ENCODE results near the gene BRD3OS. TPM values are rescaled to one million over a fixed set of nuclear protein-coding genes. Genes with fewer than 3 reads are reported as not detected.

BRD3OS gene
- total RNA-seq, 1 donor from 2014 or later = 20.2 TPM

DNA sequence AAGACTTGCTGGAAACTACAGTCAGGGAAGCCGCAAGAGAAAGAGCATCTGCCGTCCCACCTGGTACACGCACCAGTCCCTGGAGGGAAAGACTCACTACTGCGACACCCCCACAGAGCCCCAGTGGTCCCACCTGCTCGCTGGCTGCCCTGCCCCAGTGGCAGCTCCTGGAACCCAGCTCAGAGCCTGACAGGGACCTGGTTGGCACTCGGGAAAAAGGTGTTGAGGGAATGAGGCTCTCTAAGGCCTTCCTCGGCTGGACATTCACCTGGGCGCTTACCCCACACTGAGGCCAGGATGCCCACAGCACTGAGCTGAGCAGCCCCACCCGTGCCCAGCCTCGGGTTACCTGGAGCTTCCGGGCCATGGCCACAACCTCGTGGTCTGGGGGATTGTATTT lies 19.7 kb downstream of the BRD3OS start:
- H3K27ac Mint-ChIP-seq (ENCODE audit: unreplicated experiment) = no peak overlapping the region
- H3K36me3 ChIP-seq (ENCODE audit: insufficient read depth, low read length) = peaks cover 8% of the 10 kb centered on the region

DNA sequence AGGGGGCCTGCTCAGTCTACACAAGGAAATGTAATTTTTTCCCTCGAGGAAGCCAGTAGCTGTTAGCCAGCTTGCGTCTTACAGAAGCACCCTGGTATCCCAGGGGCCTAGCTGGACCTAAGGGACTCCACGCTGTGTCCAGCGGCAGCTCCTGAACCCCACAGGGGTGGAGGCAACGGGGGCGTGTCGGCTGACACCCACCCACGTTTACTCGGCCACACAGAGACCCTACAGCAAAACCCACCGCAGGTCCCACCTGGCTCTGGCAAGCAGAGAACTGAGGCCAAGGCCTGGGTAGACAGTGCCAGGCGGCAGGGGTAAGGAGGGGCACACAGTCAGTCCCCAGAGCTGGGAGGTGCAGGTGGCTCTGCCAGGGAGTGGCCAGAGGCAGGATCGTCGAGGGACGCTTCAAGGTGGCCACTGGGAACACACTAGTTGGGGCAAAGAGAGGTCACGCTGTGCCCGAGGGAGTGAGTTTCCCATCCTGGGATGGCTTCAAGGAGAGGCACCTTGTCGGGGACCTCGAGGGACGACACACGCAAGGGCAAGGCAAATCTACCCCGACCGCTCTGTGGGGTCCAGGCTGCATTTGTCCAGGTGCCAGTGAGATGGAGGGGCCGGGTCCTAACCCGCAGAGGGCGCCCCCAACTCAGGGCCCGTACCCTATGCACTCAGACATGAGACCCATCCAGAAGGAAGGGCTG lies 20.7 kb downstream of the BRD3OS start:
- no peaks in the 10 kb centered on the region for H3K9me3 ChIP-seq (ENCODE audit: insufficient read depth, low read depth, low read length)
- no peak overlapping the region for H3K4me3 ChIP-seq (ENCODE audit: insufficient read depth, low read depth, low read length)
- no peak overlapping the region for H3K27ac Mint-ChIP-seq (ENCODE audit: unreplicated experiment)
- H3K9me3 Mint-ChIP-seq (ENCODE audit: unreplicated experiment) = no peaks in the 10 kb centered on the region
- no peaks in the 10 kb centered on the region for H3K79me2 ChIP-seq (ENCODE audit: insufficient read depth, low read length)
- TF ChIP-seq, protein P1, sequence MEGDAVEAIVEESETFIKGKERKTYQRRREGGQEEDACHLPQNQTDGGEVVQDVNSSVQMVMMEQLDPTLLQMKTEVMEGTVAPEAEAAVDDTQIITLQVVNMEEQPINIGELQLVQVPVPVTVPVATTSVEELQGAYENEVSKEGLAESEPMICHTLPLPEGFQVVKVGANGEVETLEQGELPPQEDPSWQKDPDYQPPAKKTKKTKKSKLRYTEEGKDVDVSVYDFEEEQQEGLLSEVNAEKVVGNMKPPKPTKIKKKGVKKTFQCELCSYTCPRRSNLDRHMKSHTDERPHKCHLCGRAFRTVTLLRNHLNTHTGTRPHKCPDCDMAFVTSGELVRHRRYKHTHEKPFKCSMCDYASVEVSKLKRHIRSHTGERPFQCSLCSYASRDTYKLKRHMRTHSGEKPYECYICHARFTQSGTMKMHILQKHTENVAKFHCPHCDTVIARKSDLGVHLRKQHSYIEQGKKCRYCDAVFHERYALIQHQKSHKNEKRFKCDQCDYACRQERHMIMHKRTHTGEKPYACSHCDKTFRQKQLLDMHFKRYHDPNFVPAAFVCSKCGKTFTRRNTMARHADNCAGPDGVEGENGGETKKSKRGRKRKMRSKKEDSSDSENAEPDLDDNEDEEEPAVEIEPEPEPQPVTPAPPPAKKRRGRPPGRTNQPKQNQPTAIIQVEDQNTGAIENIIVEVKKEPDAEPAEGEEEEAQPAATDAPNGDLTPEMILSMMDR (IDR thresholded peaks at IDR 0.05; ENCODE audit: insufficient read depth, low read depth, low read length) = no peak
- no peak for TF ChIP-seq EZH2 (IDR thresholded peaks at IDR 0.05; ENCODE audit: insufficient read depth, low read length)
- peaks cover 44% of the 10 kb centered on the region for H4K20me1 ChIP-seq (ENCODE audit: insufficient read depth, low read length)
- DNase-seq (ENCODE audit: low read depth) = no peak
- FAIRE-seq = no peak
- H3K4me3 Mint-ChIP-seq (ENCODE audit: unreplicated experiment) = no peak overlapping the region
- no peak overlapping the region for H3K27ac ChIP-seq (ENCODE audit: low read depth, low read length)
- H3K36me3 Mint-ChIP-seq (ENCODE audit: low read depth, unreplicated experiment) = peaks cover 10% of the 10 kb centered on the region
- H3K9ac ChIP-seq (ENCODE audit: low read length) = no peak overlapping the region
- H3K4me1 ChIP-seq (ENCODE audit: insufficient read depth, low read length) = no peaks in the 10 kb centered on the region
- no peaks in the 10 kb centered on the region for H3K27me3 ChIP-seq (ENCODE audit: insufficient read depth, low read length)
- no peaks in the 10 kb centered on the region for H3K4me1 Mint-ChIP-seq (ENCODE audit: low read depth, unreplicated experiment)
- H3K27me3 Mint-ChIP-seq (ENCODE audit: low read depth, unreplicated experiment) = no peaks in the 10 kb centered on the region
- H3K4me2 ChIP-seq (ENCODE audit: low read length) = no peak overlapping the region
- peaks cover 8% of the 10 kb centered on the region for H3K36me3 ChIP-seq (ENCODE audit: insufficient read depth, low read length)
- H2AFZ ChIP-seq (ENCODE audit: low read depth, low read length) = no peak overlapping the region

More for the DNA sequence above, 19.7 kb downstream of the BRD3OS start:
- H3K4me1 ChIP-seq (ENCODE audit: insufficient read depth, low read length) = no peaks in the 10 kb centered on the region
- Mint-ChIP-seq H3K36me3 (ENCODE audit: low read depth, unreplicated experiment) (peaks cover 10% of the 10 kb centered on the region), H3K9me3 (ENCODE audit: unreplicated experiment) (no peaks in the 10 kb centered on the region), H3K27me3 (ENCODE audit: low read depth, unreplicated experiment) (no peaks in the 10 kb centered on the region), H3K4me3 (ENCODE audit: unreplicated experiment) (no peak overlapping the region), H3K4me1 (ENCODE audit: low read depth, unreplicated experiment) (no peaks in the 10 kb centered on the region)
- no peak overlapping the region for H3K4me2 ChIP-seq (ENCODE audit: low read length)
- H3K27ac ChIP-seq (ENCODE audit: low read depth, low read length) = no peak overlapping the region
- no peak overlapping the region for H2AFZ ChIP-seq (ENCODE audit: low read depth, low read length)
- DNase-seq (ENCODE audit: low read depth) = no peak
- no peak overlapping the region for H3K4me3 ChIP-seq (ENCODE audit: insufficient read depth, low read depth, low read length)
- TF ChIP-seq, protein P1 (IDR thresholded peaks at IDR 0.05; ENCODE audit: insufficient read depth, low read depth, low read length) = no peak
- no peak for TF ChIP-seq EZH2 (IDR thresholded peaks at IDR 0.05; ENCODE audit: insufficient read depth, low read length)
- no peaks in the 10 kb centered on the region for H3K79me2 ChIP-seq (ENCODE audit: insufficient read depth, low read length)
- FAIRE-seq = no peak
- peaks cover 41% of the 10 kb centered on the region for H4K20me1 ChIP-seq (ENCODE audit: insufficient read depth, low read length)
- H3K27me3 ChIP-seq (ENCODE audit: insufficient read depth, low read length) = no peaks in the 10 kb centered on the region
- H3K9ac ChIP-seq (ENCODE audit: low read length) = no peak overlapping the region
- H3K9me3 ChIP-seq (ENCODE audit: insufficient read depth, low read depth, low read length) = no peaks in the 10 kb centered on the region

Measured in astrocyte (in vitro differentiated cells and primary cell).